ENCODE measurements around the gene TRIM47. TPM values are rescaled to one million over a fixed set of nuclear protein-coding genes. Genes with fewer than 3 reads are reported as not detected.

TRIM47 gene
- total and polyA plus RNA-seq, 2 of the 13 experiments (the other 11 are each of a cell fraction or from before 2014, with no cell fraction given), result 33.5 to 82.0 TPM

- TF ChIP-seq ZNF253 (CRISPR knock-in tag; IDR thresholded peaks at IDR 0.05; ENCODE audit: borderline replicate concordance) (0 out of 2 replicates have a peak, but pooled peaks have one; percentile 22), ATF4 (CRISPR knock-in tag; IDR thresholded peaks at IDR 0.05) (peak in 1 of 2 experiments; percentile 54; a peak in 1 of 4 replicates), MNT (IDR thresholded peaks at IDR 0.05) (no peak), HOXA3 (CRISPR knock-in tag; IDR thresholded peaks at IDR 0.05) (peak; percentile 84), PHB2 (IDR thresholded peaks at IDR 0.05; ENCODE audit: partially characterized antibody) (no peak), ZNF280D (CRISPR knock-in tag; IDR thresholded peaks at IDR 0.05) (no peak), ZNF232 (CRISPR knock-in tag; IDR thresholded peaks at IDR 0.05; ENCODE audit: borderline replicate concordance) (peak; percentile 68; the same call in 1 of the 2 replicates), SP1 (IDR thresholded peaks at IDR 0.05) (no peak), SP1 (CRISPR knock-in tag; IDR thresholded peaks at IDR 0.05) (peak; percentile 85), GABPA (IDR thresholded peaks at IDR 0.05; ENCODE audit: low read depth, low read length) (no peak), GABPA (CRISPR knock-in tag; IDR thresholded peaks at IDR 0.05; ENCODE audit: low read depth) (no peak), CBX5 (CRISPR knock-in tag; IDR thresholded peaks at IDR 0.05; ENCODE audit: borderline replicate concordance) (peak; percentile 51; the same call in 1 of the 2 replicates), THAP9 (CRISPR knock-in tag; IDR thresholded peaks at IDR 0.05; ENCODE audit: borderline replicate concordance) (no peak), HDAC6 (IDR thresholded peaks at IDR 0.05; ENCODE audit: low read depth, low read length) (no peak), HBP1 (CRISPR knock-in tag; IDR thresholded peaks at IDR 0.05; ENCODE audit: low read depth) (peak; percentile 34; the same call in 1 of the 2 replicates), SMC3 (IDR thresholded peaks at IDR 0.05; ENCODE audit: low read length) (no peak), FLYWCH1 (CRISPR knock-in tag; IDR thresholded peaks at IDR 0.05) (no peak), RFX5 (IDR thresholded peaks at IDR 0.05; ENCODE audit: low read depth, low read length) (no peak), ZNF510 (CRISPR knock-in tag; IDR thresholded peaks at IDR 0.05; ENCODE audit: low read depth) (peak; percentile 81)
These were observed 18.2 kb upstream of the TRIM47 start, which contains the start of gene TRIM65 (continued) for GRCh38 chr17:75896415-75897159.

Data from HepG2 (cell line).